LHCN-M2 (cell line): ENCODE results near the gene KPNA1. TPM values are rescaled to one million over a fixed set of nuclear protein-coding genes. Genes with fewer than 3 reads are reported as not detected.

Source experiments
- DNase-seq: peaks from one replicate; pipeline ENCODE4 v3.0.0-alpha.2; 2012; ENCODE audit warnings: low read depth
- total RNA-seq: library from RNA; depleted of rRNA; stranded (reverse); fragments of >200 nt; gene quantifications from 2 replicates; pipeline ENCODE4 v1.2.3, GENCODE V29; 2014

KPNA1 gene
- total RNA-seq, 1 experiment from 2014 or later: 34.6 TPM

- DNase-seq: peak; percentile 96
These were observed 98.7 kb downstream of the KPNA1 start, which contains the start of gene WDR5B for GRCh38 chr3:122415762-122416654. Gene WDR5B, minus strand, starts transcription at chr3:122416062. Its CDS starts 534 bp downstream, at chr3:122415528.

GRCh38 chr3:122415104-122415744, 99.5 kb downstream of the KPNA1 start:
- peak; percentile 60 for DNase-seq

- DNase-seq: no peak
These were observed 100.3 kb downstream of the KPNA1 start for GRCh38 chr3:122414391-122414790.

- no peak for DNase-seq
These were observed 104.1 kb downstream of the KPNA1 start for GRCh38 chr3:122410639-122411038.

- DNase-seq: no peak
These were observed 104.6 kb downstream of the KPNA1 start for GRCh38 chr3:122410111-122410510.

- DNase-seq: no peak
These were observed 105.3 kb downstream of the KPNA1 start for GRCh38 chr3:122409446-122409845.

- no peak for DNase-seq
These were observed 106.8 kb downstream of the KPNA1 start for GRCh38 chr3:122407946-122408345.

GRCh38 chr3:122406198-122406597, 108.5 kb downstream of the KPNA1 start:
- no peak for DNase-seq

- no peak for DNase-seq
These were observed 109.7 kb downstream of the KPNA1 start for GRCh38 chr3:122405015-122405414.

GRCh38 chr3:122403489-122403888, 111.2 kb downstream of the KPNA1 start:
- DNase-seq: peak; percentile 25

- no peak for DNase-seq
These were observed 115.8 kb downstream of the KPNA1 start for GRCh38 chr3:122398920-122399319.

GRCh38 chr3:122397201-122397600, 117.5 kb downstream of the KPNA1 start:
- no peak for DNase-seq

- DNase-seq: no peak
These were observed 118.2 kb downstream of the KPNA1 start for GRCh38 chr3:122396511-122396910.

GRCh38 chr3:122395582-122395981, 119.2 kb downstream of the KPNA1 start:
- no peak for DNase-seq

GRCh38 chr3:122394173-122394572, 120.6 kb downstream of the KPNA1 start:
- no peak for DNase-seq

GRCh38 chr3:122392868-122393844, 121.6 kb downstream of the KPNA1 start:
- peak; percentile 55 for DNase-seq

- DNase-seq: no peak
These were observed 122.9 kb downstream of the KPNA1 start for GRCh38 chr3:122391681-122392446.

GRCh38 chr3:122390665-122391064, 124.1 kb downstream of the KPNA1 start:
- DNase-seq: peak; percentile 27

- no peak for DNase-seq
These were observed 124.8 kb downstream of the KPNA1 start for GRCh38 chr3:122389892-122390291.

- no peak for DNase-seq
These were observed 125.5 kb downstream of the KPNA1 start for GRCh38 chr3:122389197-122389596.

- DNase-seq: no peak
These were observed 127.0 kb downstream of the KPNA1 start for GRCh38 chr3:122387709-122388108.
